Dedifferentiated amniotic fluid mesenchymal stem cell (primary cell): ENCODE measurements around the gene AP3D1.
"Not testable (repeated sequence)": the region's sequence is repeated elsewhere in the genome, so short reads cannot be mapped to it uniquely, and the experiment has no call there.

Source experiments
- DNase-seq: peaks from one replicate; pipeline ENCODE4 v3.0.0-alpha.2; 2016; ENCODE audit errors: extremely low spot score

Gene AP3D1

GRCh38 chr19:2151339-2152229 is at the start of gene AP3D1:
Gene AP3D1 (minus strand): TSS chr19:2151566. CDS start chr19:2151334, 232 bp downstream.
- peak; percentile 98 for DNase-seq

GRCh38 chr19:2200624-2201294 is 49.4 kb upstream of the AP3D1 start:
- DNase-seq: not testable (repeated sequence)

- no peak for DNase-seq
These were observed 48.7 kb upstream of the AP3D1 start for GRCh38 chr19:2199861-2200623.

DNA sequence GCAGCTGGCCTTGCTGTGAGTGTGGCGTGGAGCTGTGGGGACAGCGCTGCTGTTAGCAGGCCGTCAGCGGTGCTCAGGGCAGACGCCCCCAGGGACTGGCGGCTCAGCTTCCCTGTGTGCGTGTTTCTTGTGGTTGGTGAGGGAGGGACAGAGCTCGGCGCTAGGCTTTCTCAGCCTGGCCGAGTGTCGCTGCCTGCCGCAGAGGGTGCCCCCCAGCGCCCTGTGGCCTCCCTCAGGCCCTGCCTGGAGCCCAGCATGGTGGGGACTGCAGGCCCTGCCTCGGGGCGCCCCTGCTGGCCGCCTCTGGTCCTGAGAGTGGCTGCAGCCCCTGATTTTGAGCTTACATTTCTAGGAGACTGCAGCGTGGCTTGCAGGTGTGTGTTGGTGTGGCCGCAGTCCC is 47.8 kb upstream of the AP3D1 start:
- DNase-seq: no peak

- DNase-seq: no peak
These were observed 47.0 kb upstream of the AP3D1 start for GRCh38 chr19:2198317-2198716.

- no peak for DNase-seq
These were observed 45.9 kb upstream of the AP3D1 start for GRCh38 chr19:2197270-2197669.

DNA sequence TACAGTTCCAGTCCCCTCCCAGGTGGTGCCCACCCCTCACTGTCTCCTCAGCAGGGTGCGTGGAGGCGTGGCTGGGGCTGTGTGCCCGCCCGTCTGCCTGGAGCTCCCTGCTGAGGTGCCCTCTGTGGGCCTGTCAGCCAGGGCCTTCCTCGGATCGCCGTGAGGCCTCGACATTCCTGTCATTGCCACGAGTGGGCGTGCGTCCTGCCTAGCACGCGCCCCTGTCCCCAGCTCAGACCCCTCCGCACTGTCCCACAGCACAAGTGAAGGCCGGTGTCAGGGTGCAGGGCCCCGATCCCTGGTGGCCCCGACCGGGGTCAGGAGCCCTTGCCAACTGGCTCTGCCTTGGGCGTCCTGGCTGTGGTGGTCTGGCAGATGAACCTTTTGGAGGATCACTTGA is 44.5 kb upstream of the AP3D1 start:
- DNase-seq: no peak

DNA sequence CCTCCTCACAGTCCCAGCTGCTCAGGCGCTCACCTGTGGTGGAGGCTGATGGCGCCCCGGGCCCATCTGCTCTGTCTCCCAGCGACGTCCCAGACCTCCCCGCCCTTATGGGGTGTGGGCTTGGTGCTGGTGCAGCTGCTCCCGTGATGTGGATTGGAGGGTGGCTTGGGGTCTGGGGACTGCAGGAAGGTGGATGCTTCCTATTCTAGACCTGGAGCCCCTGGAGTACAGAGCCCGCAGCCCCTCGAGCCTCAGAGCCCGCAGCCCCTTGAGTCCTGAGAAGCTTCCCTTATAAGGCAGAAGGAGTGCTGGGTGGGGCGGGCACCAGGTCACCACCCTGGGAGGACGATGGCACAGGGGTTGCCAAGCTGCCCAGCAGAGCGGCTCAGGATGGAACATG is 44.0 kb upstream of the AP3D1 start:
- no peak for DNase-seq

DNA sequence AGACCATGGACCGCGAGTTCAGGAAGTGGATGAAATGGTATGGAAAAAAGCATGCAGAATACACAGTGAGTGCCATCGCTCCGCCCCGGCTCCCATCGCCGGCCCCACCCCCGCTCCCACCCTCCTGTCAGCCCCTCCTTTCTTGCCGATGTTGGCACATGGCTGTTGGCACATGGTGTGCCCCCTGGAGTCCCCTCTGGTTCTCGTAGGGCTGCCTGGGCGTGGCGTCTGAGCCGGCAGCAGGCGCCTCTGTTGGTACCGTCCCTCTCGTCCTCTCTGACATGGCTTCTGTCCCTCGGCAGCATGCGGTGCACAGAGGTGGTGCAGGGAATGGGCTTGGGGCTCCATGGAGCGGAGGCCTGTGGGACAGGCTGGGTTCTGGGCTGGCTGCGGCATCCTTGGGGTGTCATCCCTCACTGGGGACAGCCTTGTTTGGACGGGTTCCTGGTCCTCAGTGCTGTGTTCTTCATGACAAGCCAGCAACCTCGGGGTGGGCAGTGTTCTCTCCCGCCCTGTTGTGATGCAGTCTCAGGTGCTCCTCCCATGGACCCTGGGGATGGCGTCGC is 43.2 kb upstream of the AP3D1 start:
- no peak for DNase-seq

DNA sequence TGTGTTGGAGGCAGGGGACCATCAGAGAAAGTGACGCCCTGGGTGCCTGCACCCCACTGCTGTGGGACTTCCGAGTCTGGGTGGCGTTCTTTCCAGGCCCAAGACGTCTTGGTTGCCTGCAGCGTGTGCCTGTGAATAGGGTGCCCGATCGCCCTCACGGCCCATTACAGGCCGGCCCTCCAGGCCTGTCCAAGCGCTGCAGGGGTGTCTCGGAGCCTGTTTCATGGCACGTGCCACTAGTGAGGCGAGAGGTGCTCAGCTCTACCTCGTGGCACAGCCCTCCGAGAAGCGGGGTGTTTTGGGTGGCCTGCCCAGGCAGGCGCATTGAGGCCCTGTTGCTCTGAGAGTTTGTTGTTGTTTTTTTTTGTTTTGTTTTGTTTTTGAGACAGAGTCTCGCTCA is 42.4 kb upstream of the AP3D1 start:
- no peak for DNase-seq

- DNase-seq: no peak
These were observed 41.5 kb upstream of the AP3D1 start for GRCh38 chr19:2192862-2193261.

GRCh38 chr19:2191456-2192310 is 40.3 kb upstream of the AP3D1 start:
- no peak for DNase-seq

DNA sequence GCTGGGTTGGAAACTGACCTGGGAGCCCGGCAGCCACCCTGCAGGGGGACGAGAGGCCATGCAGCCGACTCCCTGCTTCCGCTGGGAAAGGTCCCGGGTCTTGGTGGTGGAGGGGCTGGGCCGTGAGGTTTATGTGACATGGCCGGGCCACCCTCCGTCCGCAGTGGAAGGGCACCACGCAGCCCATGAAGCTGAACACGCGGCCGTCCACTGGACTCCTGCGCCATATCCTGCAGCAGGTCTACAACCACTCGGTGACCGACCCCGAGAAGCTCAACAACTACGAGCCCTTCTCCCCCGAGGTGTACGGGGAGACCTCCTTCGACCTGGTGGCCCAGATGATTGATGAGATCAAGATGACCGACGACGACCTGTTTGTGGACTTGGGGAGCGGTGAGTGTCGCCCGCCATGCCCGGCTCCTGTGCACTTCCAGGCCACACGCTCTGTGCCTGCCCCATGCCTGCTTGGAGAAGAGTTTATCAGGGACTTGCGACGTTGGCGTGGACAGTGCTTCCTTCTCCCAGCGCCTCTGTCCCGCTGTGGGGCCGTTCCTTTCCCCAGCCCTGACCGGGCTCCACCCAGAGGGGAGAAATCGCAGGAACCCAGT is 39.6 kb upstream of the AP3D1 start:
- DNase-seq: no peak

DNA sequence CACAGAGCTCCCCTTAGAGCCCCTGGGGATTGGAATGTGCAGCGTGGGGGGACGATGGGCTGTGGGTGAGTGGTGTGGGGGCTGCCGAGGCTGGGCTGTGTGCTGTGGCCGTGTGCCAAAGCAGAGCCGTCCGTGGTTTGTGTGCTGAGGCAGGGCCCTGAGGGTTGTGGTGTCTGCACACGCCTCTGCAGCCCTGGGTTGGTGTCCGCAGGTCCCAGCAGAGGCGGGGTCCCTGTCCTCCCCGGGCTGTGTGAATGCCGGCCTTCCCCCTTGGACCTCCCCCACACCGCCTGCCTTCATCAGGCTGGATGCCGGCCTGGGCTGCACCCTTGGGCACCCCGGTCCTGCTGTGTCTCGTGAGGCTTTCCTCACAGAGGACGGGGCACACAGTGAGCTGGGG is 38.5 kb upstream of the AP3D1 start:
- no peak for DNase-seq

GRCh38 chr19:2188708-2189385 is 37.5 kb upstream of the AP3D1 start:
- no peak for DNase-seq

DNA sequence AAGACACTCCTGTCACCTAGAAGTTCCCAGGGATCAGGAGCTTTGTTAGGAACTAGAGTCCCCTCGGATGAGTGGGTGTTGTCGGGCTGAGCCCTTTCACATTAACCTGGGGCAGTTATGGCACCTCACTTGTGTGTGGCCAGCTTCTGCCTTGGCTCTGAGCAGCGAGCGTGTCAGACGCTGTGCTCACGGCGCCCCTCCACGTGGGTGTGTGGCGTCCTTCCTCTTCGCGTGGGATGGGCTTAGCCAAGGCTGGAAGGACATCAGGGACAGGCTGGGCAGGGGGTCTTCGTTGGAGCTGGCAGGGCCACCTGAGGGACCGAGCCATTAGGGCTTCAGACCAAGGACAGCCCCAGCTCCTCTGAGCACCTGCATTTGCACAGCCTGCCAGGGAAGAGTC is 35.8 kb upstream of the AP3D1 start:
- no peak for DNase-seq

DNA sequence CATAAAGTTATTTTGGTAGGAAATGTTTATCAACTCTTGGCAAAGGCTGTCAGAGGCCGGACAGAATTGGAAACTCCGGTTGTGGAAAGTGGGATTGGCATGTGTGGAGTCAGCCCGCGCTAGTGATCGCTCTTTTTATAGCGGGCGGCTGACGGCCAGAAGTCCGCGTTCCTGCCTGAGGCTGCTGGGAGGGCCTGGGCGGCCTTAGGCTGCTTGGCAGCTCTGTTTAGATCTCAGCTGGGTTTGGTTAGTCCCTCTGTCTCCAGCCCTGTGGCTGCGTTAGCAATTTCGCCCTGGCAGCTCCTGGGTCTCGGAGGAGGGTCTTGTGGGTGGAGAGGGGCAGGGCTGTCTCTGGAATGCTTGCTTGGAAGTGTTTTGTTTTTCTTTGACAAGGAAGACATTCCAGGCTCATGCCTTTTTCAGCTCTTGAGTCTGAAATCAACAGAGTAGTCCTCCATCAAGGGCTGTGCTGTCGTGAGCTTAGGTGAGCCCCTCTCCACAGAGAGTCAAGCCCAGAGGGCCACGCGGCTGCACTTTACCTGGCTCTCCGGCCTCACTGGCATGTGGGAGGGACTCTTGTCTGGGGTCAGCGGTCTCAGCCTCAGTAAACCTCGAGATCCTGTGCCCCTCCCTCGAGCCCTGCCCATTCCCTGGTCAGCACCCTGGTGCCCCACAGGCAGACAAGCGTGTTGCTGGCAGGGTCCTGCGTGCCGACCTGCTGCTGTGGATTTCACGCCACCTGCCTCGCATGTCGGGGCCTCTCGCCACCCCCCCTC is 34.9 kb upstream of the AP3D1 start:
- peak; percentile 96 for DNase-seq

- no peak for DNase-seq
These were observed 34.3 kb upstream of the AP3D1 start for GRCh38 chr19:2185734-2186070.

DNA sequence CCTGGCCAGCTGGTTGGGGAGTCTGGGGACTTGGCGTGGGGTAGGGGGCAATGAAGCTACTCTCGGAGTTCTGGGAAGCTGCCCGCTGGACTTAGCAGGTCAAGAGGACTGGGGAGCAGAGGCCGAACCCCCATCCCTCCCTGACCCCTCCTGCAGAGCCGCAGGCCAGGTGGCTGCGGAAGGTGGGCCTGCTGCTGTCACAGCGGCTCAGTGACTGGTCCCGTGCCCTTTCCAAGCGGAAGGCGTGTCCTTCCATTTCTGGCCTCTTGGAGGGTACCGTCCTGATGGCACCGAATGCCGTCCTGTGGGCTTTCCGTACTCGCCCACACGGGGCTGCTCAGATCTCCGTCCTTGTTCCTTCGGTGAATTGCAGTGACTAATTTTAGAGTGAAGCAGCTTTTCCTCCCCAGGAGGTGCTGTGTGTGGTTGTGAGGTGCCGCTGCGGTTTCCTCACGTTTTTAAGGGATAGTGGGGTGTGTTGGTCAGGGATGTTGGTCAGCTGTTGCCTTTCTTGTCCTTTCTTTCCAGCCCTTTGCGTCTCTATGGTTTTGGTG is 33.1 kb upstream of the AP3D1 start:
- DNase-seq: no peak
